SU-DHL-6 (cell line): ENCODE data around the gene G2E3.
"Not testable (repeated sequence)": the region's sequence is repeated elsewhere in the genome, so short reads cannot be mapped to it uniquely, and the experiment has no call there.

Experiments used
- EZH2phosphoT487 ChIP-seq: fragments of 200-600 bp; sonication (generic), shearing (Covaris generic); conservative IDR thresholded peaks from 2 replicates; pipeline ENCODE4 v1.6.1; 2018; ENCODE audit warnings: mild to moderate bottlenecking, antibody characterized with exemption, low read length, moderate library complexity, mixed read lengths
- TF ChIP-seq, protein P1 (sequence below): fragments of 200-600 bp; sonication (generic); IDR thresholded peaks from one replicate; pipeline ENCODE4 v1.5.1; 2017; ENCODE audit warnings: antibody characterized with exemption, mild to moderate bottlenecking, low read length, moderate library complexity; ENCODE audit not compliant: insufficient read depth, poor library complexity, severe bottlenecking

- TF ChIP-seq, protein P1, sequence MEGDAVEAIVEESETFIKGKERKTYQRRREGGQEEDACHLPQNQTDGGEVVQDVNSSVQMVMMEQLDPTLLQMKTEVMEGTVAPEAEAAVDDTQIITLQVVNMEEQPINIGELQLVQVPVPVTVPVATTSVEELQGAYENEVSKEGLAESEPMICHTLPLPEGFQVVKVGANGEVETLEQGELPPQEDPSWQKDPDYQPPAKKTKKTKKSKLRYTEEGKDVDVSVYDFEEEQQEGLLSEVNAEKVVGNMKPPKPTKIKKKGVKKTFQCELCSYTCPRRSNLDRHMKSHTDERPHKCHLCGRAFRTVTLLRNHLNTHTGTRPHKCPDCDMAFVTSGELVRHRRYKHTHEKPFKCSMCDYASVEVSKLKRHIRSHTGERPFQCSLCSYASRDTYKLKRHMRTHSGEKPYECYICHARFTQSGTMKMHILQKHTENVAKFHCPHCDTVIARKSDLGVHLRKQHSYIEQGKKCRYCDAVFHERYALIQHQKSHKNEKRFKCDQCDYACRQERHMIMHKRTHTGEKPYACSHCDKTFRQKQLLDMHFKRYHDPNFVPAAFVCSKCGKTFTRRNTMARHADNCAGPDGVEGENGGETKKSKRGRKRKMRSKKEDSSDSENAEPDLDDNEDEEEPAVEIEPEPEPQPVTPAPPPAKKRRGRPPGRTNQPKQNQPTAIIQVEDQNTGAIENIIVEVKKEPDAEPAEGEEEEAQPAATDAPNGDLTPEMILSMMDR = not testable (repeated sequence)
- TF ChIP-seq EZH2phosphoT487 = not testable (repeated sequence)
Observed at GRCh38 chr14:30546735-30547134, 12.2 kb upstream of the G2E3 start.
